Osteoblast (primary cell): ENCODE measurements around the gene PRODH. TPM values are rescaled to one million over a fixed set of nuclear protein-coding genes. Genes with fewer than 3 reads are reported as not detected.
"Not testable (repeated sequence)": the region's sequence is repeated elsewhere in the genome, so short reads cannot be mapped to it uniquely, and the experiment has no call there.

Source experiments
- DNase-seq: peaks from one replicate; pipeline ENCODE4 v3.0.0; 2011; ENCODE audit warnings: low spot score, mixed read lengths; ENCODE audit not compliant: insufficient read length; ENCODE audit errors: missing footprints
- H2AFZ ChIP-seq: 2 replicates; pipeline ENCODE4 v1.6.0; 2011; ENCODE audit warnings: mild to moderate bottlenecking, low read length
- H3K27ac ChIP-seq: 2 replicates; pipeline ENCODE4 v1.5.1; 2011; ENCODE audit warnings: mild to moderate bottlenecking, low read depth, low read length, moderate library complexity
- H3K27me3 ChIP-seq: 2 replicates; pipeline ENCODE4 v1.6.0; 2012; ENCODE audit warnings: mild to moderate bottlenecking, control low read depth, inconsistent platforms, low read length, moderate library complexity; ENCODE audit not compliant: insufficient read depth
- H3K36me3 ChIP-seq: 2 replicates; pipeline ENCODE4 v1.5.1; 2011; ENCODE audit warnings: mild to moderate bottlenecking, low read length, control low read depth, moderate library complexity; ENCODE audit not compliant: insufficient read depth
- H3K4me1 ChIP-seq: 2 replicates; pipeline ENCODE4 v1.5.1; 2011; ENCODE audit warnings: mild to moderate bottlenecking, low read length, control low read depth, moderate library complexity; ENCODE audit not compliant: insufficient read depth
- H3K4me2 ChIP-seq: 2 replicates; pipeline ENCODE4 v1.6.0; 2011; ENCODE audit warnings: mild to moderate bottlenecking, low read length; ENCODE audit not compliant: insufficient read depth
- H3K4me3 ChIP-seq: fragments of 200-600 bp; sonication (generic); 3 replicates; pipeline ENCODE4 v1.5.1; 2012; ENCODE audit warnings: mild to moderate bottlenecking, low read length, inconsistent platforms; ENCODE audit not compliant: insufficient read depth
- H3K79me2 ChIP-seq: 2 replicates; pipeline ENCODE4 v1.6.0; 2012; ENCODE audit warnings: mild to moderate bottlenecking, low read length, control low read depth, inconsistent platforms; ENCODE audit not compliant: insufficient read depth
- H3K9me3 ChIP-seq: 2 replicates; pipeline ENCODE4 v1.5.1; 2011; ENCODE audit warnings: low read depth, low read length, control low read depth
- H4K20me1 ChIP-seq: 2 replicates; pipeline ENCODE4 v1.6.0; 2012; ENCODE audit warnings: mild to moderate bottlenecking, low read length, control low read depth; ENCODE audit not compliant: insufficient read depth
- CTCF ChIP-seq: IDR thresholded peaks from 2 replicates; pipeline ENCODE4 v1.5.1; 2011; ENCODE audit warnings: mild to moderate bottlenecking, low read depth, low read length, moderate library complexity; ENCODE audit errors: extremely low read depth
- total RNA-seq: library from RNA; depleted of rRNA; stranded (reverse); fragments of >200 nt; gene quantifications from 2 replicates; pipeline ENCODE4 v1.2.3, GENCODE V29; 2012

The PRODH gene
- total RNA-seq, 1 donor: not detected

- no peaks in the 10 kb centered on the region for H4K20me1 ChIP-seq
- H3K4me2 ChIP-seq: no peak overlapping the region
- H3K9me3 ChIP-seq: no peaks in the 10 kb centered on the region
- peak; percentile 75 for DNase-seq
- H3K27ac ChIP-seq: no peak overlapping the region
- no peak overlapping the region for H2AFZ ChIP-seq
- H3K27me3 ChIP-seq: peaks cover 3% of the 10 kb centered on the region
- no peaks in the 10 kb centered on the region for H3K4me1 ChIP-seq
- no peaks in the 10 kb centered on the region for H3K36me3 ChIP-seq
- no peak for TF ChIP-seq CTCF
- H3K79me2 ChIP-seq: no peaks in the 10 kb centered on the region
- no peak overlapping the region for H3K4me3 ChIP-seq
These were observed 19.6 kb upstream of the PRODH start for GRCh38 chr22:18955696-18956095.

- no peak overlapping the region for H3K4me2 ChIP-seq
- H3K27ac ChIP-seq: no peak overlapping the region
- no peak for TF ChIP-seq CTCF
- no peaks in the 10 kb centered on the region for H3K36me3 ChIP-seq
- peak; percentile 64 for DNase-seq
- H3K79me2 ChIP-seq: no peaks in the 10 kb centered on the region
- H3K4me3 ChIP-seq: no peak overlapping the region
- no peak overlapping the region for H2AFZ ChIP-seq
- H3K27me3 ChIP-seq: peaks cover 3% of the 10 kb centered on the region
- no peaks in the 10 kb centered on the region for H3K9me3 ChIP-seq
- no peaks in the 10 kb centered on the region for H4K20me1 ChIP-seq
- H3K4me1 ChIP-seq: no peaks in the 10 kb centered on the region
These were observed 19.0 kb upstream of the PRODH start for GRCh38 chr22:18954990-18955571.

- peak; percentile 96 for DNase-seq
- peak; percentile 65 for TF ChIP-seq CTCF
These were observed 18.4 kb upstream of the PRODH start for GRCh38 chr22:18954303-18954989.

GRCh38 chr22:18953128-18953527 lies 17.0 kb upstream of the PRODH start:
- H3K79me2 ChIP-seq, H3K4me1 ChIP-seq, DNase-seq: not testable (repeated sequence)

More at GRCh38 chr22:18954303-18954989, 18.4 kb upstream of the PRODH start:
- H3K27ac ChIP-seq, H4K20me1 ChIP-seq, H3K4me1 ChIP-seq, H3K9me3 ChIP-seq, H3K4me3 ChIP-seq, H3K36me3 ChIP-seq, H3K79me2 ChIP-seq, H3K27me3 ChIP-seq, H3K4me2 ChIP-seq, H2AFZ ChIP-seq: not testable (repeated sequence)

More at GRCh38 chr22:18953128-18953527, 17.0 kb upstream of the PRODH start:
- H4K20me1 ChIP-seq, H3K4me3 ChIP-seq, H3K4me2 ChIP-seq, H3K36me3 ChIP-seq, H2AFZ ChIP-seq, H3K27ac ChIP-seq, H3K9me3 ChIP-seq: not testable (repeated sequence)
- peaks cover 14% of the 10 kb centered on the region for H3K27me3 ChIP-seq
